ENCODE data around the gene PRDM16.

DNA sequence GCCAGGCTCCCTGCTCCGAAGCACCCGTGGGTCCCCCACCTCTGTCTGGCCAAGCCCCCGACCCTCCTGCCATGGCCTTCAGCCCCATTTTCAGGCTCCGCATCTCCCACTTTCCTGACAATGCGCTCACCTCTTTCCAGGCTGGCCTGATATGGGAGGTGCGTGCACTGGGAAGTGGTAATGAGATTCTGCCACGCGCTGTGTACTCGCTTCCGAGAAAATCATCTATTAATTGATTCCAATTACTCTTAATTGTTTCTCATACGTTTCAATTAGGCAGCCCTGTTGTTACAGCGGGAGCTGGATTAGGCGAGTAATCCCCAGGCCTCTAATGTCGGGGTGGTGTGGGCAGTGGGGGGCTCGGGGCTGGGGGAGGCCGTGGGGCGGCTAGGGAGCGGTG lies 263.0 kb downstream of the PRDM16 start:
- no peak for TF ChIP-seq POLR2A (IDR thresholded peaks at IDR 0.05)
- no peak for TF ChIP-seq POLR2AphosphoS5 (IDR thresholded peaks at IDR 0.05)
